NCI-H1092 (cell line): ENCODE measurements around the gene PCDHA12.
"Not testable (repeated sequence)": the region's sequence is repeated elsewhere in the genome, so short reads cannot be mapped to it uniquely, and the experiment has no call there.

ENCODE experiments used
- DNase-seq: peaks from one replicate; lab custom pipeline; 2025; lab: John Stamatoyannopoulos, UW

The PCDHA12 gene

GRCh38 chr5:140875085-140876065, at the start of gene PCDHA12:
PCDHA12 (plus strand) TSS chr5:140875308; CDS start chr5:140875473, 165 bp downstream.
- no peak for DNase-seq

GRCh38 chr5:140827704-140828361, 47.3 kb upstream of the PCDHA12 start, which contains the start of gene PCDHA6:
PCDHA6 (plus strand) TSS chr5:140827960; CDS start chr5:140828092, 132 bp downstream.
- DNase-seq = no peak

- DNase-seq = no peak
These were observed 46.8 kb upstream of the PCDHA12 start for GRCh38 chr5:140828362-140828737.

GRCh38 chr5:140829511-140830501, 45.3 kb upstream of the PCDHA12 start:
- DNase-seq = not testable (repeated sequence)

GRCh38 chr5:140833993-140834392, 41.1 kb upstream of the PCDHA12 start, which contains the start of gene PCDHA7:
PCDHA7 (plus strand) TSS chr5:140834269; CDS start chr5:140834384, 115 bp downstream.
- no peak for DNase-seq

- not testable (repeated sequence) for DNase-seq
These were observed 40.6 kb upstream of the PCDHA12 start for GRCh38 chr5:140834439-140835008.

GRCh38 chr5:140835622-140836510, 39.2 kb upstream of the PCDHA12 start:
- DNase-seq = no peak

GRCh38 chr5:140840978-140841962, 33.8 kb upstream of the PCDHA12 start, which contains the start of gene PCDHA8:
PCDHA8 (plus strand) TSS chr5:140841187; CDS start chr5:140841322, 135 bp downstream.
- DNase-seq = no peak

GRCh38 chr5:140842798-140843733, 32.0 kb upstream of the PCDHA12 start:
- no peak for DNase-seq

- not testable (repeated sequence) for DNase-seq
These were observed 26.7 kb upstream of the PCDHA12 start, which contains the start of gene PCDHA9 for GRCh38 chr5:140848139-140849102. PCDHA9 (plus strand) TSS chr5:140848382; CDS start chr5:140848496, 114 bp downstream.

GRCh38 chr5:140849831-140850634, 25.1 kb upstream of the PCDHA12 start:
- DNase-seq = not testable (repeated sequence)

GRCh38 chr5:140855772-140856674, 19.1 kb upstream of the PCDHA12 start, which contains the start of gene PCDHA10:
PCDHA10 (plus strand) TSS chr5:140855897; CDS start chr5:140856049, 152 bp downstream.
- no peak for DNase-seq

- no peak for DNase-seq
These were observed 17.7 kb upstream of the PCDHA12 start for GRCh38 chr5:140857177-140857986.

- no peak for DNase-seq
These were observed 17.2 kb upstream of the PCDHA12 start for GRCh38 chr5:140857987-140858240.
